WTC11 (cell line): ENCODE results near the gene KLF13.

ENCODE experiments used
- ATF3 ChIP-seq: sonication (generic); formaldehyde crosslinking; conservative IDR thresholded peaks from 2 replicates; pipeline ENCODE4 v1.8.1; 2022; ENCODE audit warnings: mild to moderate bottlenecking, missing genetic modification reagents
- ATF6 ChIP-seq: sonication (generic); formaldehyde crosslinking; IDR thresholded peaks from 2 replicates; pipeline ENCODE4 v1.8.1; 2023; ENCODE audit warnings: mild to moderate bottlenecking, missing genetic modification reagents
- CREB1 ChIP-seq: sonication (generic); formaldehyde crosslinking; IDR thresholded peaks from 2 replicates; pipeline ENCODE4 v1.8.0; 2023; ENCODE audit warnings: mild to moderate bottlenecking, missing genetic modification reagents
- CTCF ChIP-seq: fragments of 200-600 bp; IDR thresholded peaks from 2 replicates; pipeline ENCODE4 v1.8.0; 2022; ENCODE audit warnings: antibody characterized with exemption
- ESRRA ChIP-seq: sonication (generic); formaldehyde crosslinking; IDR thresholded peaks from 2 replicates; pipeline ENCODE4 v1.8.1; 2022; ENCODE audit warnings: mild to moderate bottlenecking, missing genetic modification reagents, borderline replicate concordance
- HMGXB4 ChIP-seq: sonication (generic); formaldehyde crosslinking; IDR thresholded peaks from 2 replicates; pipeline ENCODE4 v1.8.1; 2023; ENCODE audit warnings: mild to moderate bottlenecking, moderate library complexity, missing genetic modification reagents
- PRRX2 ChIP-seq: fragments of 250-450 bp; sonication (Bioruptor Pico); IDR thresholded peaks from 2 replicates; pipeline ENCODE4 v1.8.0; 2021; ENCODE audit warnings: mild to moderate bottlenecking
- TEAD4 ChIP-seq: sonication (generic); formaldehyde crosslinking; IDR thresholded peaks from 2 replicates; pipeline ENCODE4 v1.8.0; 2022; ENCODE audit warnings: mild to moderate bottlenecking, missing genetic modification reagents
- ZNF281 ChIP-seq: sonication (generic); formaldehyde crosslinking; IDR thresholded peaks from 2 replicates; pipeline ENCODE4 v1.8.0; 2023; ENCODE audit warnings: mild to moderate bottlenecking, missing genetic modification reagents

- TF ChIP-seq CTCF: no peak
- TF ChIP-seq TEAD4 (CRISPR knock-in tag): no peak
- TF ChIP-seq ATF6 (CRISPR knock-in tag): no peak
- no peak for TF ChIP-seq ZNF281 (CRISPR knock-in tag)
- no peak for TF ChIP-seq HMGXB4 (CRISPR knock-in tag)
- no peak for TF ChIP-seq ESRRA
- TF ChIP-seq PRRX2: no peak
- no peak for TF ChIP-seq CREB1 (CRISPR knock-in tag)
- TF ChIP-seq ATF3 (CRISPR knock-in tag): no peak
Measured at GRCh38 chr15:31335989-31336592, 9.5 kb downstream of the KLF13 start.
